Measurements from ENCODE around the gene TMEM11.

The TMEM11 gene

DNA sequence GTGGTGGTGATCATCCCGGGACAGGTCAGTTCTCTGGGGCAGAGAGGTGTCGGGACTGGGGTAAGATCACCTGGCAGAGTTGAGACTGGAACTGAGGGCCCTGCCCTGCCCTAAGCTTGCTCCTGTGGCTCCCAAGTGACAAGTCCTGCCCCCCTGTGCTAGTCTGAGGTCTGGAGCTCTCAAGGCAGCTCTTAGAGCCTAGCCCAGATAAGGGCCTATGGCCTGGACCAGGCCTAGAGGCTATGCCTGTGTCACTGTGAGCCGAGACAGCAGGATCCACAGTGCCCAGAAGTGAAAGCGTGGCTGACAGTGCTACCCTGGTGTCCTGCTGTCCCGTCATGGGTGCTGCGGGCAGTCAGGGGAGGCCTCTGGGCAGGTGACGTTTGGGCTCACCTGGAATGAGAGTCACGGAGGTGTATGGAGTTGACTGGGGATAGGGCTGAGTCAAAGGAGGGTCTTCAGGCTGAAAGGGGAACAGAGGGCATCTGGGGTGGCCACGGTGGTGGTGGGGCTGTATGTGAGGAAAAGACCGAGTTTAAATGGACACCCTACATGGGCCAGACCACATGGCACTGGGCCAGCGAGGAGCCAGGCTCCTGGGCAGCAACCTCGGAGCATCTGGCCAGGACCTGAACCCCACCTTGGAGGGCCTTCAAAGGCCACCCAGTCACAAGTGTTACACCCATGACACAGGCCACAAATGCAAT, 33.7 kb upstream of the TMEM11 start:
- no peak for DNase-seq (ENCODE audit: low read depth)
- TF ChIP-seq, protein P1, sequence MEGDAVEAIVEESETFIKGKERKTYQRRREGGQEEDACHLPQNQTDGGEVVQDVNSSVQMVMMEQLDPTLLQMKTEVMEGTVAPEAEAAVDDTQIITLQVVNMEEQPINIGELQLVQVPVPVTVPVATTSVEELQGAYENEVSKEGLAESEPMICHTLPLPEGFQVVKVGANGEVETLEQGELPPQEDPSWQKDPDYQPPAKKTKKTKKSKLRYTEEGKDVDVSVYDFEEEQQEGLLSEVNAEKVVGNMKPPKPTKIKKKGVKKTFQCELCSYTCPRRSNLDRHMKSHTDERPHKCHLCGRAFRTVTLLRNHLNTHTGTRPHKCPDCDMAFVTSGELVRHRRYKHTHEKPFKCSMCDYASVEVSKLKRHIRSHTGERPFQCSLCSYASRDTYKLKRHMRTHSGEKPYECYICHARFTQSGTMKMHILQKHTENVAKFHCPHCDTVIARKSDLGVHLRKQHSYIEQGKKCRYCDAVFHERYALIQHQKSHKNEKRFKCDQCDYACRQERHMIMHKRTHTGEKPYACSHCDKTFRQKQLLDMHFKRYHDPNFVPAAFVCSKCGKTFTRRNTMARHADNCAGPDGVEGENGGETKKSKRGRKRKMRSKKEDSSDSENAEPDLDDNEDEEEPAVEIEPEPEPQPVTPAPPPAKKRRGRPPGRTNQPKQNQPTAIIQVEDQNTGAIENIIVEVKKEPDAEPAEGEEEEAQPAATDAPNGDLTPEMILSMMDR (IDR thresholded peaks at IDR 0.05; ENCODE audit: low read depth, low read length, missing control alignments), result no peak
- H3K4me3 ChIP-seq (ENCODE audit: low read depth, low read length), result no peak overlapping the region

- TF ChIP-seq, protein P1 (IDR thresholded peaks at IDR 0.05; ENCODE audit: low read depth, low read length, missing control alignments), result no peak
- no peak overlapping the region for H3K4me3 ChIP-seq (ENCODE audit: low read depth, low read length)
- no peak for DNase-seq (ENCODE audit: low read depth)
These were observed 32.7 kb upstream of the TMEM11 start for GRCh38 chr17:21246698-21247097.

- no peak for DNase-seq (ENCODE audit: low read depth)
- TF ChIP-seq, protein P1 (IDR thresholded peaks at IDR 0.05; ENCODE audit: low read depth, low read length, missing control alignments), result no peak
These were observed 31.7 kb upstream of the TMEM11 start for GRCh38 chr17:21245639-21246084.

GRCh38 chr17:21243516-21244303, 29.7 kb upstream of the TMEM11 start:
- DNase-seq (ENCODE audit: low read depth), result no peak
- TF ChIP-seq, protein P1 (IDR thresholded peaks at IDR 0.05; ENCODE audit: low read depth, low read length, missing control alignments), result no peak
- H3K4me3 ChIP-seq (ENCODE audit: low read depth, low read length), result no peak overlapping the region

More at GRCh38 chr17:21245639-21246084, 31.7 kb upstream of the TMEM11 start:
- H3K4me3 ChIP-seq (ENCODE audit: low read depth, low read length), result no peak overlapping the region

- no peak for DNase-seq (ENCODE audit: low read depth)
- TF ChIP-seq, protein P1 (IDR thresholded peaks at IDR 0.05; ENCODE audit: low read depth, low read length, missing control alignments), result no peak
- no peak overlapping the region for H3K4me3 ChIP-seq (ENCODE audit: low read depth, low read length)
These were observed 29.0 kb upstream of the TMEM11 start for GRCh38 chr17:21242780-21243515.

- no peak for DNase-seq (ENCODE audit: low read depth)
- H3K4me3 ChIP-seq (ENCODE audit: low read depth, low read length), result no peak overlapping the region
- TF ChIP-seq, protein P1 (IDR thresholded peaks at IDR 0.05; ENCODE audit: low read depth, low read length, missing control alignments), result no peak
These were observed 28.2 kb upstream of the TMEM11 start for GRCh38 chr17:21242026-21242697.
